UCSD-AML1 (cell line): ENCODE data around the gene SPEN.

ENCODE experiments used
- DNase-seq: peaks from one replicate; lab custom pipeline; 2025; ENCODE audit not compliant: unreplicated experiment; lab: John Stamatoyannopoulos, UW

SPEN gene

GRCh38 chr1:15935056-15935950 lies 87.8 kb downstream of the SPEN start:
- DNase-seq, result no peak

GRCh38 chr1:15936025-15936424 lies 88.5 kb downstream of the SPEN start:
- no peak for DNase-seq

GRCh38 chr1:15937146-15937545 lies 89.6 kb downstream of the SPEN start:
- DNase-seq, result no peak

GRCh38 chr1:15937706-15938168 lies 90.2 kb downstream of the SPEN start:
- no peak for DNase-seq

DNA sequence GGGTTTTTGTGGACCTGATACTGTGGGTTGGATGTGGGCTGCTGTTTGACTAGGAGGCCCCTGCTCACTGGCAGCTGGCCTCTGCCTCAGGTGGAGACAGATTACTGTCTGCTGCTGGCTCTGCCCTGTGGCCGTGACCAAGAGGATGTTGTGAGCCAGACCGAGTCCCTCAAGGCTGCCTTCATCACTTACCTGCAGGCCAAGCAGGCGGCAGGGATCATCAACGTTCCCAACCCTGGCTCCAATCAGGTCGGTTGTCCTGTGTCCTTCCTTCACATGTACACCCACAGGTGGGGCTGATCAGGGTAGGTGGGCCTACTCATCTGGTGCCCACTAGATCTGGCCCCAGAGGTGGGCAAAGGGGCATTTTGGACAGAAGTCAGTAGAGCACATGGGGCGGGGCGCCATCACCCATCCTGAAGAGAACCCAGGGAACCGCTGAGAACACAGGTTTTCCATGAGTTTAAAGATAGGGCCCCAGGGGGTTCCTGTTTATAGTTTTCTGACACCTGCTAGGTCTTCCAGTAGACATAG lies 91.2 kb downstream of the SPEN start:
- DNase-seq, result no peak

DNA sequence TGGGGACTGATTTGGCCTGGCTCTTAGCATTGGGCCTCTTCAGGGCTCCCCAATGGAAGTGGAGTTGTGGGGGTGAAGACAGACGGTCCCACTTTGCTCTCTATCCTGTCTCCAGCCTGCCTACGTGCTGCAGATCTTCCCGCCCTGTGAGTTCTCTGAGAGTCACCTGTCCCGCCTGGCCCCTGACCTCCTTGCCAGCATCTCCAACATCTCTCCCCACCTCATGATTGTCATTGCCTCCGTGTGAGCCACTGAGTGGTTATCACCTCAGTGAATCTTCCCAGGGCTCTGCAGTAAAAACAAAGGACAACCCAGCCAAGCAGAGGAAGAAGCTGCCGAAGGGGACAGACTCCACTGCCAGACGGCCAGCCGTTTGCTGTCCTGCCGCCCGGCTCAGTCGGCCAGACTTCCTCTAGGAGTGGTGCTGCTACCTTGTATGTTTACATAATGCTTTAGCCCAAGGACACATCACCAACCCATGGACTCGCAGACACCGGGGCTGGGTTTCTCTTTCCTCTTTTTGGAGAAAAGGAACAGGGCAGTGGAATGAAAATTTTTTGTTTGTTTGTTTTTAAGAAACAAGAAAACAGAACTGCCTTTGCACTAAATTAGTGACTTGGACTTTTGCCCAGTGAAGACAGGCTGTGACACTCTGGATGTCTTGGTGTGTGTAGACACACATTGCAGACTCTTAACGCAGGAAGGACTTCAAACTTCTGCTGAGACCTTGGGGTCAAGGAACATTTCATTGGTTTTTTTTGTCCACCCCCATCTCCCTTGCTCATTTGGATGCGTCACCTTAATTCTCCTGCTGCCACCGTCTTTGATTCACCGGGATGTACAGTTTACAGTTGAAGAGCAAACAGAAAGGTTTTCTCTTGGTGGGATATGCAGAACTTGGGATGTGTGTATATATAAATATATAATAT lies 91.9 kb downstream of the SPEN start:
- DNase-seq, result no peak

GRCh38 chr1:15940110-15941043 lies 92.9 kb downstream of the SPEN start:
- no peak for DNase-seq

DNA sequence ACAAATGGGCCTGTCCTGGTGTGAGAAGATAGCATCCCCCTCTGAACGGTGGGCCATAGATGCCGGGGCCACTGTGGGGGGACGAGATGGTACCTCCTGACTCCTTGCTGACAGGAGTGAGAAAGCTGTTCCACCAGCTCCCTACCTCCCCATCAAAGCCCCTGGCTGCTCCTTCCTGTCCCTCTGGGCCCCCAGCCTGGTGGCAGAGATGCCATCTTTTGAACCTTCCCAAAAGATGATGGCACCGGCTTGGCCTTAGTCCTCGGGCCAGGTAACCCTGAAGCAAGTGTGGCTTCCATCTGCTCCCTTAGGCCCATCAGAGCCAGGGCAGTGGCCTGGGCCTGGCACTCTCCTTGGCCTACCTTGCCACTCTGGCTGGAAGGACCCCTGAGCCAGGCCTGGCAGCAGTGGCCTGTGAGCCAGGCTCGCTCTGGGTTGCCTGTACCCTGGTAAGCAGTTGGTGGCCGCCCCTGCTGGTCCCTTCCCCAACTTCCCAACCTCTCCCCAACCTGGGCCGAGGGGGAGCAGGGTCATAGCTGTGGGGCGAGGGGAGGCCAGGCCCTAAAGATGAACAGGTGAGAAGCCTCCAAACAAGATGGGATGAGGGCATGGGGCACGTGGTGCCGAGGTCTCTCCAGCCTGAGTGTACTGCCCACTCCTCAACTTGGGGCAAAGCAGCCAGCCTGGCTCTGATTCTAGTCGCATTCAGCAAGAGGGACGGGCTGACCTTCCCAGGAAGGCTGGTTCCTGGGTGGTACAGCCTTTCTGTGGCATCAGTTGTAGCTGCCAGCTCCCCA lies 93.7 kb downstream of the SPEN start:
- DNase-seq, result no peak

DNA sequence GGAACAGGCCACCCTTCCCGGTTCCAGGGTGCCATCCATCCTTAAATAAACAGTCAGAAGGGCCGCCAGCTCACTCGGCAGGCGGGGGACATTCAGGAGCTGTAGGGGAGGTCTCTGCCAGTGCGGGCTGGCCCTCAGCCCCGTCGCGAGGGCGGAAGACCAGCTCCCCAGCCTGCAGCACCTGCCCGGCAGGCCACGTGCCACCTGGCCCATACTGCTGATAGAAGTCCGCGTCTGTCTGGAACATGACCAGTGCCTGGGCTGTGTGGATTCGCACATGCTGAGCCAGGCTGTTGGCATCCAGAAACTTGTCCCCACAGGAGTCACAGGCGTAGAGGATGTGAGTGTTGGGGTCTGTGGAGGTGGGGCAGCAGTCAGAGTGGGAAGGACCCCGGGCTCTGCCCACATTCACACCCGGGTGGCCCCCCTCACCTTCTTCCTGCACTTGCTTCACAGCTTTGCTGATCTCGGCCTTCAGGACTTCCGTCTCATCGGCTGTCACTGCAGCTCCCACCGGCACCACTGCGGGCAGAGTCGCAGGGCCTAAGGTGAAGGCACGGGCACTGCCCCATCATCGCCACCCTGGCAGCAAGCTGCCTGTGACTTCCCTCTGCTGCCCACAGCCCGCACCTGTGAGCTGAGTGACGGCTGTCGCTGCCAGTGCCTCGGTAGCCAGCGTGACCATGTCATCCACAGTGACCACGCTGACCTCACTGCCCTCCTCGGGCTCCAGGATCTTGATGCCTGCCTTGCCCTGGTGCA lies 94.6 kb downstream of the SPEN start:
- DNase-seq, result no peak

DNA sequence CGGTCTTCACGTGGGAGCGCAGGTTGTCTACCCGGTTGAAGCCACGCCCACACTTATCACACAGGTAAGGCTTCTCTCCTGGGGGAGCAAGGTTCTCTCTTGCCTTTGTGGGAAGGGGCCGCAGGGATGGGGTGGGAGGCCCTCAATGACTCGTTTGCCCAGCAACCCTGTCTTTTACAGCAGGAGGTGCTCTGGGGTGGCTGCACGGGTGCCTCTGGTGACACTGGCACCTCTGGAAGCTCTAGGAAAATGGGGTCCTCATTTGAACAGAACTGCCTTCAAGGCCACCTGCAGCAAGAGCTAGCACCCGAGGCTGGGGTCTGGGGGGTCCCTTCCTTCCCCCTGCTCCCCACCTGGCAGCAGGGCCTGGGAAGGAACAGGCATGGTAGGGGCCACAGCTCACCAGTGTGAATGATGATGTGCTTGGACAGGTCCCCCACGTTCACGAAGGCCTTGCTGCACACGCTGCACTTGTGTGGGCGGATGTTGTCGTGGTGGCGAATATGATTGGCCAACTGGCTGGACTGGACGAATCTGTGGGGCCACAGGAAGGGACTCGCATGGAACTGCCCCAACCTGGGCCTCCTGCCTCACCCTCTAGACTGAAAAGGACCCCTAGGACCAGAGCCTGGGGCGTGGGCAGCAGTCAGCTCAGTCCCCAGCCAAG lies 95.3 kb downstream of the SPEN start:
- no peak for DNase-seq

- DNase-seq, result no peak
Measured at GRCh38 chr1:15943328-15943991, 96.0 kb downstream of the SPEN start.

DNA sequence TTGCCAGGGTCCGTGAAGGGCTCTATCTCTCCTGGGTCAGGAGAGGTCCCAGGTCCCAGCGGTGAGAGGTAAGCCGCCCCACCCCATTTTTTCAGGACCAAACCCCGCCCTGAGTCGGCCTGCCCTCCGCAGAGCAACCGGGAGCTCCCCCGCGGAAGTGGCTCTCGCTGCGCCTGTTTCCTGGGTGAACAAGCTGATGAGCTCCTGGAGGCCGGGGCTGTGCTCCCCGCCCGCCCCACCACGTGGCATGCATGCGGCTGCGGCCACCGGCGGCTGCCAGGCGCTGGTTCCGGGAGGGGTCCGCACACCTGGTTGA lies 96.4 kb downstream of the SPEN start:
- no peak for DNase-seq

DNA sequence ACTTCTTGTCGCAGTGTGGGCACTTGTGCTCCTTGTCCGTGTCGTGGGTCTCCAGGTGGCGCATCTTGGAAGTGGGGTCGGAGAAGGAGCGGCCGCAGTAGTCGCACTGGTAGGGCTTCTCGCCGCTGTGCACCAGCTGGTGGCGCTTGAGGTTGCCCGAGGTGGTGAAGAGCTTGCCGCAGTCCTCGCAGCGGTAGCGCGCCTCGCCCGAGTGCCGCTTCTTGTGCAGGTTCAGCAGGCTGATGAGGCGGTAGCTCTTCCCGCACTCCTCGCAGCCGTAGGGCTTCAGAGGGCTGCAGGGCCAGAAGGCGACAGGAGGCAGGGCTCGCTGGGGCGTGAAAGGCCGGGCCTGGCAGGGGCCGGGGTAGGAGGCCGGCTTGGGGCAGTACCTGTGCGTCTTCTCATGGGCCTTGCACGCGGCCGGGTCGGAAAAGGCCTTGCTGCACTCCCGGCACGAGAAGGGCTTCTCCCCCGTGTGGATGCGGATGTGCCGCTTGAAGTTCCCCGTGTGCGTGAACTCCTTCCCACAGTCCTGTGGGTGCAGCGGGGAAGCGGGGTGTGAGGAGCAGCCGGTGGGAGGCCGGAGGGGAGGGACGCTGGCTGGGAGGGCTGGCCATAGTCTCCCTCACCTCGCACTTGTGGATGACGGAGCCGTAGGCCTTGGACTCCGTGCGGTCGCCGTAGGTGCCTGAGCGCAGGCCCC lies 97.0 kb downstream of the SPEN start:
- DNase-seq, result no peak

GRCh38 chr1:15945011-15945831 lies 97.7 kb downstream of the SPEN start:
- no peak for DNase-seq

- no peak for DNase-seq
Measured at GRCh38 chr1:15945832-15946448, 98.4 kb downstream of the SPEN start.
